Fibroblast of upper back skin (primary cell): ENCODE data around the gene KRTAP12-3.
"Not testable (repeated sequence)": the region's sequence is repeated elsewhere in the genome, so short reads cannot be mapped to it uniquely, and the experiment has no call there.

Experiments used
- DNase-seq: peaks from one replicate; pipeline ENCODE4 v3.0.0-alpha.2; 2013

Gene KRTAP12-3

GRCh38 chr21:44653656-44654575, 3.8 kb upstream of the KRTAP12-3 start:
- no peak for DNase-seq

GRCh38 chr21:44654576-44655175, 3.1 kb upstream of the KRTAP12-3 start, which contains the start of gene KRTAP12-4:
TSS of gene KRTAP12-4 (minus strand) at chr21:44654659. CDS start at chr21:44654614, 45 bp downstream.
- DNase-seq, result no peak

GRCh38 chr21:44656868-44657267, 864 bp upstream of the KRTAP12-3 start:
- DNase-seq, result no peak

GRCh38 chr21:44658541-44658910, 794 bp downstream of the KRTAP12-3 start:
- no peak for DNase-seq

GRCh38 chr21:44658913-44659595, 1.3 kb downstream of the KRTAP12-3 start:
- no peak for DNase-seq

GRCh38 chr21:44661567-44661966, 3.8 kb downstream of the KRTAP12-3 start:
- DNase-seq, result not testable (repeated sequence)

- no peak for DNase-seq
These were observed 7.0 kb downstream of the KRTAP12-3 start for GRCh38 chr21:44664691-44665090.

GRCh38 chr21:44666401-44667320, 8.9 kb downstream of the KRTAP12-3 start, which contains the start of gene KRTAP12-2:
TSS of gene KRTAP12-2 (minus strand) at chr21:44666927. CDS start at chr21:44666886, 41 bp downstream.
- DNase-seq, result no peak

GRCh38 chr21:44667612-44668011, 9.9 kb downstream of the KRTAP12-3 start:
- DNase-seq, result no peak

GRCh38 chr21:44670642-44671432, 13.1 kb downstream of the KRTAP12-3 start:
- DNase-seq, result no peak

GRCh38 chr21:44671911-44672310, 14.2 kb downstream of the KRTAP12-3 start:
- DNase-seq, result no peak

GRCh38 chr21:44677881-44678280, 20.1 kb downstream of the KRTAP12-3 start:
- DNase-seq, result no peak

- DNase-seq, result no peak
These were observed 23.4 kb downstream of the KRTAP12-3 start for GRCh38 chr21:44681152-44681551.

GRCh38 chr21:44681861-44682579, 24.3 kb downstream of the KRTAP12-3 start, which contains the start of gene KRTAP12-1:
TSS of gene KRTAP12-1 (minus strand) at chr21:44682163. CDS start at chr21:44682123, 40 bp downstream.
- DNase-seq, result no peak

GRCh38 chr21:44682580-44683151, 24.9 kb downstream of the KRTAP12-3 start:
- no peak for DNase-seq

GRCh38 chr21:44684077-44684476, 26.3 kb downstream of the KRTAP12-3 start:
- no peak for DNase-seq

- no peak for DNase-seq
These were observed 26.8 kb downstream of the KRTAP12-3 start for GRCh38 chr21:44684483-44684882.

GRCh38 chr21:44685050-44685449, 27.3 kb downstream of the KRTAP12-3 start:
- not testable (repeated sequence) for DNase-seq

- no peak for DNase-seq
These were observed 28.5 kb downstream of the KRTAP12-3 start for GRCh38 chr21:44686000-44686781.
